ENCODE measurements around the gene MEIS3.

GRCh38 chr19:47357788-47358680 is 61.3 kb downstream of the MEIS3 start:
- TF ChIP-seq CTCF (IDR thresholded peaks at IDR 0.05) (no peak), POLR2A (IDR thresholded peaks at IDR 0.05) (no peak)

Data from right lobe of liver (tissue), 4 donors.